ENCODE data around the gene PTTG2.

GRCh38 chr4:37953620-37954293 is 6.4 kb upstream of the PTTG2 start:
- TF ChIP-seq POLR2A (IDR thresholded peaks at IDR 0.05) = no peak
- TF ChIP-seq, protein P1, sequence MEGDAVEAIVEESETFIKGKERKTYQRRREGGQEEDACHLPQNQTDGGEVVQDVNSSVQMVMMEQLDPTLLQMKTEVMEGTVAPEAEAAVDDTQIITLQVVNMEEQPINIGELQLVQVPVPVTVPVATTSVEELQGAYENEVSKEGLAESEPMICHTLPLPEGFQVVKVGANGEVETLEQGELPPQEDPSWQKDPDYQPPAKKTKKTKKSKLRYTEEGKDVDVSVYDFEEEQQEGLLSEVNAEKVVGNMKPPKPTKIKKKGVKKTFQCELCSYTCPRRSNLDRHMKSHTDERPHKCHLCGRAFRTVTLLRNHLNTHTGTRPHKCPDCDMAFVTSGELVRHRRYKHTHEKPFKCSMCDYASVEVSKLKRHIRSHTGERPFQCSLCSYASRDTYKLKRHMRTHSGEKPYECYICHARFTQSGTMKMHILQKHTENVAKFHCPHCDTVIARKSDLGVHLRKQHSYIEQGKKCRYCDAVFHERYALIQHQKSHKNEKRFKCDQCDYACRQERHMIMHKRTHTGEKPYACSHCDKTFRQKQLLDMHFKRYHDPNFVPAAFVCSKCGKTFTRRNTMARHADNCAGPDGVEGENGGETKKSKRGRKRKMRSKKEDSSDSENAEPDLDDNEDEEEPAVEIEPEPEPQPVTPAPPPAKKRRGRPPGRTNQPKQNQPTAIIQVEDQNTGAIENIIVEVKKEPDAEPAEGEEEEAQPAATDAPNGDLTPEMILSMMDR (IDR thresholded peaks at IDR 0.05) = no peak
